Measurements from ENCODE around the gene RB1.

RB1 gene

GRCh38 chr13:48303359-48304142, at the start of gene RB1:
RB1 (plus strand) TSS chr13:48303751; CDS start chr13:48303913, 162 bp downstream.
- DNase-seq (ENCODE audit: low read depth in 1 of 2, low spot score in 1 of 2), result peak; percentile 80 to 85

- no peak for DNase-seq (ENCODE audit: low read depth in 1 of 2, low spot score in 1 of 2)
These were observed 49.7 kb upstream of the RB1 start for GRCh38 chr13:48253849-48254248.

- DNase-seq (ENCODE audit: low read depth in 1 of 2, low spot score in 1 of 2), result no peak
These were observed 48.5 kb upstream of the RB1 start for GRCh38 chr13:48255090-48255489.

GRCh38 chr13:48255954-48256353, 47.6 kb upstream of the RB1 start:
- no peak for DNase-seq (ENCODE audit: low read depth in 1 of 2, low spot score in 1 of 2)

- DNase-seq (ENCODE audit: low read depth in 1 of 2, low spot score in 1 of 2), result no peak
These were observed 45.5 kb upstream of the RB1 start for GRCh38 chr13:48258002-48258401.

- no peak for DNase-seq (ENCODE audit: low read depth in 1 of 2, low spot score in 1 of 2)
These were observed 45.1 kb upstream of the RB1 start for GRCh38 chr13:48258430-48258829.

GRCh38 chr13:48260970-48261369, 42.6 kb upstream of the RB1 start:
- DNase-seq (ENCODE audit: low read depth in 1 of 2, low spot score in 1 of 2), result no peak

- no peak for DNase-seq (ENCODE audit: low read depth in 1 of 2, low spot score in 1 of 2)
These were observed 40.4 kb upstream of the RB1 start for GRCh38 chr13:48263196-48263595.

GRCh38 chr13:48264058-48264457, 39.5 kb upstream of the RB1 start:
- no peak for DNase-seq (ENCODE audit: low read depth in 1 of 2, low spot score in 1 of 2)

- DNase-seq (ENCODE audit: low read depth in 1 of 2, low spot score in 1 of 2), result no peak
These were observed 38.2 kb upstream of the RB1 start for GRCh38 chr13:48265217-48265815.

- no peak for DNase-seq (ENCODE audit: low read depth in 1 of 2, low spot score in 1 of 2)
These were observed 37.4 kb upstream of the RB1 start for GRCh38 chr13:48266150-48266549.

- DNase-seq (ENCODE audit: low read depth in 1 of 2, low spot score in 1 of 2), result no peak
These were observed 36.6 kb upstream of the RB1 start for GRCh38 chr13:48266701-48267639.

- DNase-seq (ENCODE audit: low read depth in 1 of 2, low spot score in 1 of 2), result no peak
These were observed 35.5 kb upstream of the RB1 start for GRCh38 chr13:48268019-48268418.

GRCh38 chr13:48273346-48273745, 30.2 kb upstream of the RB1 start:
- DNase-seq (ENCODE audit: low read depth in 1 of 2, low spot score in 1 of 2), result no peak

- DNase-seq (ENCODE audit: low read depth in 1 of 2, low spot score in 1 of 2), result no peak
These were observed 28.0 kb upstream of the RB1 start for GRCh38 chr13:48275507-48275906.

GRCh38 chr13:48278806-48279205, 24.7 kb upstream of the RB1 start:
- no peak for DNase-seq (ENCODE audit: low read depth in 1 of 2, low spot score in 1 of 2)

GRCh38 chr13:48281556-48281955, 22.0 kb upstream of the RB1 start:
- DNase-seq (ENCODE audit: low read depth in 1 of 2, low spot score in 1 of 2), result no peak

GRCh38 chr13:48291730-48292129, 11.8 kb upstream of the RB1 start:
- no peak for DNase-seq (ENCODE audit: low read depth in 1 of 2, low spot score in 1 of 2)

GRCh38 chr13:48292650-48293049, 10.9 kb upstream of the RB1 start:
- DNase-seq (ENCODE audit: low read depth in 1 of 2, low spot score in 1 of 2), result no peak

GRCh38 chr13:48294653-48295052, 8.9 kb upstream of the RB1 start:
- no peak for DNase-seq (ENCODE audit: low read depth in 1 of 2, low spot score in 1 of 2)

GRCh38 chr13:48295271-48295670, 8.3 kb upstream of the RB1 start:
- DNase-seq (ENCODE audit: low read depth in 1 of 2, low spot score in 1 of 2), result no peak

GRCh38 chr13:48296528-48296927, 7.0 kb upstream of the RB1 start:
- DNase-seq (ENCODE audit: low read depth in 1 of 2, low spot score in 1 of 2), result no peak
